HG02884 (cell line): Measurements from ENCODE around the gene CCDC188.
"Not testable (repeated sequence)": the region's sequence is repeated elsewhere in the genome, so short reads cannot be mapped to it uniquely, and the experiment has no call there.

Experiments used
- ATAC-seq: cut with Tn5 transposase; IDR thresholded peaks from one replicate; pipeline ENCODE4 v1.9.1; 2021; ENCODE audit warnings: mild to moderate bottlenecking, moderate library complexity; ENCODE audit not compliant: unreplicated experiment

The CCDC188 gene

GRCh38 chr22:20171288-20172140 lies 20.7 kb upstream of the CCDC188 start:
- ATAC-seq, result no peak

GRCh38 chr22:20170170-20170569 lies 19.3 kb upstream of the CCDC188 start:
- ATAC-seq, result no peak

- no peak for ATAC-seq
Observed at GRCh38 chr22:20169253-20169822, 18.5 kb upstream of the CCDC188 start.

- ATAC-seq, result no peak
Observed at GRCh38 chr22:20167643-20168322, 16.9 kb upstream of the CCDC188 start.

GRCh38 chr22:20166703-20167102 lies 15.8 kb upstream of the CCDC188 start:
- ATAC-seq, result no peak

GRCh38 chr22:20165913-20166312 lies 15.1 kb upstream of the CCDC188 start:
- no peak for ATAC-seq

GRCh38 chr22:20165421-20165820 lies 14.6 kb upstream of the CCDC188 start:
- ATAC-seq, result no peak

GRCh38 chr22:20164863-20165262 lies 14.0 kb upstream of the CCDC188 start:
- ATAC-seq, result no peak

- no peak for ATAC-seq
Observed at GRCh38 chr22:20160041-20160440, 9.2 kb upstream of the CCDC188 start.

- not testable (repeated sequence) for ATAC-seq
Observed at GRCh38 chr22:20159531-20159930, 8.7 kb upstream of the CCDC188 start.

- no peak for ATAC-seq
Observed at GRCh38 chr22:20159076-20159475, 8.2 kb upstream of the CCDC188 start.

- no peak for ATAC-seq
Observed at GRCh38 chr22:20158391-20159036, 7.7 kb upstream of the CCDC188 start.

GRCh38 chr22:20157430-20158183 lies 6.8 kb upstream of the CCDC188 start:
- ATAC-seq, result no peak

- no peak for ATAC-seq
Observed at GRCh38 chr22:20156611-20157429, 6.0 kb upstream of the CCDC188 start.

- no peak for ATAC-seq
Observed at GRCh38 chr22:20156042-20156389, 5.2 kb upstream of the CCDC188 start.

- ATAC-seq, result no peak
Observed at GRCh38 chr22:20155330-20156041, 4.6 kb upstream of the CCDC188 start.

- ATAC-seq, result no peak
Observed at GRCh38 chr22:20154602-20155187, 3.8 kb upstream of the CCDC188 start.

GRCh38 chr22:20153945-20154344 lies 3.1 kb upstream of the CCDC188 start:
- ATAC-seq, result no peak

- ATAC-seq, result no peak
Observed at GRCh38 chr22:20152464-20152890, 1.6 kb upstream of the CCDC188 start.
